CD4-positive, alpha-beta T cell treated with Interleukin-15 for 4 hours (primary cell): Measurements from ENCODE around the gene SH3BP1.
A peak's percentile ranks its signal among the peaks of the same experiment; 100 is the strongest.
"Not testable (repeated sequence)": the region's sequence is repeated elsewhere in the genome, so short reads cannot be mapped to it uniquely, and the experiment has no call there.

ENCODE experiments used
- DNase-seq: peaks from one replicate; pipeline ENCODE4 v3.0.0-alpha.2; 2020; ENCODE audit warnings: low spot score

SH3BP1 gene

DNA sequence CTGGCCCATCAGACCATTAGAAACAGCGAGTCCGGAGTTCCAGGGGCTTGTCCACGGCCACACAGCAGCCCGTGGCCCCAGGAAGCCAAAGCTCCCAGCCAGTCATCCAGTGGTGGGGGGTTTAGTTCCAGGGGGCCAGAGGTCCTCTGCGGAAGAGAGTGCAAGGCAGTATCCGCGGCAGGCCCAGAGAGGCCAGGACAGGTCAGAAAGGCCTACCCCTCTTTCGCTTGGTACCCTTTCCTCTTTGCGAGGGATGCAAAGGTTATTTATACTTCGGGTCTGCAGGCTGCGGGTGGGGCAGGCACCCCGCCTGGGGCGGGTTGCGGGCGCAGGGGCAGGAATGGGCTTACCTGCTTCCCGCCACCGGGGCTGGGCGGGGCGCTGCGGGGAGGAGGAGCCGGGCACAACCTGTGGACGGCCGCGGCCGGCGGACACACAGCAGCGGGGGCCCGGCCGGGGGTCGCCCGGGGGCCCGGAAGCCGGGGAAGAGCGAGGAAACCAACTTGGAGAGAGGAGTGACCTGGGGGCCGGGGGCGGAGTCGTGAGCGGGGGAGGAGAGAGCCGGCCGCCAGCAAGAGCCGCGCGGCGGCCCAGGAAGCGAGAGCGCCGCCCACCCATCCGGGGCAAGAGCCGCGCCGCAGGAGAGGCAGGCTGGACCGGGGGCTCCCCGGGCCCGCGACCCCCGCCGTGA lies at the start of gene SH3BP1:
SH3BP1 (plus strand) TSS at position 600 of the 691 bp plus-strand sequence. CDS start 119 bp downstream, outside the sequence.
- DNase-seq, result peak; percentile 40

DNA sequence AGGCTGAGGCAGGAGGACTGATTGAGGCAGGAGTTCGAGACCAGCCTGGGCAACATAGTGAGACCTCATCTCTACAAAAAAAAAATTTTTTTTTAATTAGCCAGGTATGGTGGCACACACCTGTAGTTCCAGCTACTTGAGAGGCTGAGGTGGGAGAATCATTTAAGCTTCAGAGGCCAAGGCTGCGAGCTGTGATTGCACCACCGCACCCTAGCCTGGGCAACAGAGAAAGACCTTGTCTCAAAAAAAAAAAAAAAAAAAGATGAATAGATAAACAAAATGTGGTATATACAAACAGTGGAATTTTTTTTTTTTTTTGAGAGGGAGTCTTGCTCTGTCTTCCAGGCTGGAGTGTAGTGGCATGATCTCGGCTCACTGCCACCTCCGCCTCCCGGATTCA lies 48.4 kb upstream of the SH3BP1 start:
- not testable (repeated sequence) for DNase-seq

GRCh38 chr22:37591823-37592404 lies 47.6 kb upstream of the SH3BP1 start:
- DNase-seq, result no peak

- no peak for DNase-seq
Measured at GRCh38 chr22:37594237-37594636, 45.2 kb upstream of the SH3BP1 start.

DNA sequence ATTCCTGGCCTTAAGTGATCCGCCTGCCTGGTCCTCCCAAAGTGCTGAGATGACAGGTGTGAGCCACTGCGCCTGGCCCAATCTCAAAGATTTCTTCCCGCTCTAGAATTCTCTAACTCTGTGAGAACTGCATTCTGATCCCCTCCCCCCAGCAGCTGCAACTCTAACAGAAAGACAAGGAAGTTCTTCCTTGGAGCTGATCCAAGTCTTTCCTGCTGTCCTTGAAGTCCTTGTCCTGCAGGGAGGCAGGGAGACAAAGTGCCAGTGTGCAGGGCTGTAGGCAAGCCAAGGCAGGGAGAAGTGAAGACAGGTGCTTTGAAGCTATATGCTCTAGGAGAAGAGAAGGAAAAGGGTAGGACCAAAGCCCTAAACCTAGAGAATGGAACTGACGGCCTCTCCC lies 40.3 kb upstream of the SH3BP1 start:
- DNase-seq, result no peak

GRCh38 chr22:37601203-37601539 lies 38.3 kb upstream of the SH3BP1 start:
- no peak for DNase-seq

GRCh38 chr22:37601540-37602442 lies 37.7 kb upstream of the SH3BP1 start:
- DNase-seq, result no peak

DNA sequence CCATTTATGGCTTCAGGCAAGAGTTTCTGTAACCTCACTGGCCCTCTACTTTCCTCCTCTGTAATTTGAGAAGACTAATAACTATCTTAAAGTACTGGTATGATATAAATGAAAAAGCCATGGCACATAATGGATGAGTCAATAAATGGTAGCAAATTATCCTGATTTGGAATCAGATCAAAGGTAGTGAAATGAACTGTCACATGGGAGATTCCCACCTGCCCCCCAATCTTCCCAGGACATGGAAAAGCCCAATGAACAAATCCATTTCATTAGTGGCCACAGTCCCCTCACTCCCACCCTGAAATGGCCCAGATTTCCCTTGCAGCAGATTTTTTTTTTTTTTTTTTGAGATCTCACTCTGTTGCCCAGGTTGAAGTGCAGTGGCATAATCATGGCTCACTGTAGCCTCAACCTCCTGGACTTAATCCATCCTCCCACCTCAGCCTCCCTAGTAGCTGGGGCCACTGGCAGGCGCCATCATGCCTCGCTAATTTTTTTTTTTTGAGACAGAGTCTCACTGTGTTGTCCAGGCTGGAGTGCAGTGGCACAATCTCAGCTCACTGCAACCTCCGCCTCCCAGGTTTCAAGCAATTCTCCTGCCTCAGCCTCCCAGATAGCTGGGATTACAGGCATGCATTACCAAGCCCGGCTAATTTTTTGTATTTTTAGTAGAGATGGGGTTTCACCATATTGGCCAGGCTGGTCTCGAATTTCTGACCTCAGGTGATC lies 36.8 kb upstream of the SH3BP1 start:
- not testable (repeated sequence) for DNase-seq

- DNase-seq, result no peak
Measured at GRCh38 chr22:37604074-37604473, 35.4 kb upstream of the SH3BP1 start.

DNA sequence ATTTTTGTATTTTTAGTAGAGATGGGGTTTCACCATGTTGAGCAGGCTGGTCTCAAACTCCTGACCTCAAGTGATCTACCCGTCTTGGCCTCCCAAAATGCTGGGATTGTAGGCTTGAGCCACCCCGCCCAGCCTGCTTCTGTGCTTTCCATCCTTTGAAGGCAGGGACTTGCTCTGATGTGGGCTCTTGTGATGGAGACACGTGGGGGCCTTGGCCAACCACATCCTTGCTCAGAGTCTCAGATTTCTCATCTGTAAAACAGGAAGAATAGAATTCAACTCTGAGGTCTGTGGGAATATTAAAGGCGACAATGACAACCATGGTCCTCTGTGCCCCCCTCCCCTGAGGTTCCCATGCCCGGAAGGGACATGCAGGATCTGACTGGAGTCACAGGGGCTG lies 34.6 kb upstream of the SH3BP1 start:
- peak; percentile 54 for DNase-seq

- DNase-seq, result peak; percentile 90
Measured at GRCh38 chr22:37607010-37607934, 32.2 kb upstream of the SH3BP1 start.

- DNase-seq, result no peak
Measured at GRCh38 chr22:37607935-37608476, 31.5 kb upstream of the SH3BP1 start.

DNA sequence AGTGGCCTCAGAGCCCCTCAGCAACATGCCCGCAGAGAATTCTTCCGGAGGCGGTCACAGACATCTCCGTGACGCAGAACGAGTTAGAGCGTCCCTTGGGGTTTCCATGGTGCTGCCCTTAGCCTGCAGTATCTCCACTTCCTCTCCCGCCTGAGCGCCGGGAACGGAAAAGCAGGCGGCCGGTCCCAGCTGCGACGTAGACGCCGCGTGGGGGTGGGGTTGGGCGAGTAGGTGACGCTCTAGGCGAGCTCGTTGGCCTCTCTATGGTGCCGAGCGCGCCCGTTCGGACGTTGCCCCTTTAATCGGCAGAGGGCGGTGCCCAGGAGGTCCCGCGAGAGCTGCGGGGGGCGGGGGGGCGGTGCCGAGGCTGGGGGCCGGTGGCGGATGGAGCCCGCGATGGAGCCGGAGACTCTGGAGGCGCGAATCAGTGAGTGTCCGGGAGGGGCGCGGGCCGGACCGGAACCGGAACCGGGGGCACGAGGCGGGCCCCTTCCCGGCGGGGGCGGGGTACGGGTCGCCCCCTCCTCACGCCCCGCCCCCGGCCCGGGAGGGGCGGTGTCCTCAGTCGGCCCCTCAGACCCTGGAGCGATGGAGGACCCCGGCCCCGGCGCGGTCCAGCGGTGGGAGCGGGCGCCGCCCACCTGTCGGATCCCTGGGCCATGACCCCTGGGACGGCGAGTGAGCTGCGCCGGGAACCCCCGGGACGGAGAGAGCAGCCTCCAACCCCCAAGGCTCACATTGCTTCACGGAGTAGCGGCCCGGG lies 30.8 kb upstream of the SH3BP1 start, which contains the start of gene GGA1:
GGA1 (plus strand) TSS at position 358 of the 763 bp plus-strand sequence; CDS start at position 385, 27 bp downstream.
- DNase-seq, result peak; percentile 96

DNA sequence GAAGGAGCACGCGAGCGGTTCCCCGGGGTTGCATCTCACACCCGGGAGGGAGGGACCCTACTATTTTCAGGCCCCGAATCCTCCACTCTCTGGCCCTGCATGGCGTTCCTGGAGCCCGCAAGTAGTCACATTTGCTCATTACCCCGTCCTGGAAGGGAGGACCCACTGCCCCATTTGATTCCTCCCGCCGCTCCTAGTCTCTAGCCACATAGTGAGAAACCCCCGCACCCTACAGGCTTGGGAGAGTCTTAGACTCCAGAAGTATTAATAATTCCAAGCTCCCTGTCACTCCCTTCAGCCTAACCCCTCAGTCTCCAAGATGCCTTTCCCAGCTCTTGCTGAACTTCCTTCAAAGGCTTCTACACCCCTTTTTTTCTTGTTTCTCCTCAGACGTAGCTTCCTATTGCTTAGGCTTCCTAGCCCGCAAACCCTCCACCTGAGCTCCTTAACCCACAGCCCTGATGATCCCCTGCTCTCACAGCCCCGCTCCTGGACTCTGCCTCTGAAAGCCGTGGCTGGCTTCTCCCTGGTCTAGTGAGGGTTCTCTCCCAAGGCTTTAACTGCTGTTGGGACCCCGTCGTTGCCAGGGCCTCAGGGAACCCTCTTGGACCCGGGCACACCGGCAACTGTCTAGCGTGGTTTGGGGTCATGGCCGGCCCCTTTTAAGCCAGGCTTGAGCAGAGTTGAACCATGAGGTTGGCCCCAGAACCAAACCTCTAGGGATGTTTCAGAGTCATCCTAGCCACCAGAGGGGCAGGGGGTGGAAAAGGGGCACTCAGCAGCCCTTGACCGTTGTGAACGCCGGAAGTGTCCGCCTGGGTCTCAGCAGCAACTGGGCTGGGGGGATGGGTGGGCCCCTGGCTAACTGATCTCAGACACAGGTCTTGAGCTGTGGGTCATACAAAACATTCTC lies 30.0 kb upstream of the SH3BP1 start:
- no peak for DNase-seq

- not testable (repeated sequence) for DNase-seq
Measured at GRCh38 chr22:37610153-37610475, 29.4 kb upstream of the SH3BP1 start.

- no peak for DNase-seq
Measured at GRCh38 chr22:37610480-37611129, 28.9 kb upstream of the SH3BP1 start.

DNA sequence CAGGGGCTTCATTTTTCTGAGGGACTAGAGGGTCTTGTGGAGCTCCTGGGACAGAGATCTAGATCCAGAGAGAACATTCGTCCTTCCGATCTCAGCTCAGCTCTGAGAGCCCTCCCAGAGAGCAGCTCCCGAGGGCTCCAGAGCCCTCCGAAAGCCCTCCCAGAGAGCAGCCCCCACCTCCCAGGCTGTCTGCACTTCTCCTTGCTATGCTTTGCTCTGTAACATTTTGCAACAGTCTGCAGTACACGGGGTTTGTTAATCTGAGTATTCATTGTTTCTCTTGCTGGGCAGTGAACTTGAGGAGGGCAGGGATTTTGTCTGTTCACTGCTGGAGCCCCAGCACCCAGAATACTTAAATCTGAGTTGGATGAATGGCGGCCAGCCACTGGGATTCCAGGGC lies 28.3 kb upstream of the SH3BP1 start:
- DNase-seq, result no peak
